Right lobe of liver (tissue), 6 donors: Measurements from ENCODE around the gene ALKBH6. TPM values are rescaled to one million over a fixed set of nuclear protein-coding genes. Genes with fewer than 3 reads are reported as not detected.

Experiments
- ATAC-seq, 4 donors: fragments of 200-7000 bp; cut with Tn5 transposase; one replicate each; pipeline ENCODE4 v1.9.1; 2020; ENCODE audit warnings: mild to moderate bottlenecking in 4 of 4, moderate library complexity in 4 of 4
- DNase-seq, 3 donors: peaks; one replicate each; pipeline ENCODE4 v3.0.0-alpha.2; 2020
- H3K27ac ChIP-seq, 3 donors: fragments of 200-600 bp; one replicate each; pipeline ENCODE4 v1.8.0; 2022
- H3K27me3 ChIP-seq, 2 donors: fragments of 200-600 bp; one replicate each; pipeline ENCODE4 v1.8.0; 2022
- H3K36me3 ChIP-seq, 4 donors: fragments of 200-600 bp; sonication (generic) in 1 of 4; one replicate each; pipeline versions ENCODE4 v1.5.1 to v1.8.0; 2017 to 2022; ENCODE audit warnings: control low read depth in 1 of 4
- H3K4me1 ChIP-seq, 4 donors: fragments of 200-600 bp; sonication (generic) in 1 of 4; one replicate each; pipeline versions ENCODE4 v1.5.1 to v1.8.0; 2017 to 2022; ENCODE audit warnings: control low read depth in 1 of 4
- H3K4me3 ChIP-seq, 3 donors: fragments of 200-600 bp; one replicate each; pipeline ENCODE4 v1.8.0; 2022
- H3K9me3 ChIP-seq, 4 donors: fragments of 200-600 bp; sonication (generic) in 1 of 4; one replicate each; pipeline versions ENCODE4 v1.5.1 to v1.8.0; 2017 to 2022; ENCODE audit warnings: control low read depth in 1 of 4
- CTCF ChIP-seq, 4 donors: fragments of 200-600 bp in 3 of 4; fragments of 450-650 bp in 1 of 4; IDR thresholded peaks; one replicate each; pipeline versions ENCODE4 v1.5.1 to v1.8.0; 2016 to 2022; ENCODE audit warnings: antibody characterized with exemption in 4 of 4, mild to moderate bottlenecking in 2 of 4
- POLR2A ChIP-seq: fragments of 450-650 bp; IDR thresholded peaks from one replicate; pipeline ENCODE4 v1.6.1; 2017; ENCODE audit warnings: antibody characterized with exemption, mild to moderate bottlenecking
- WGBS: methylation state at CpG from one replicate; pipeline ENCODE4 v1.1.6; 2018; ENCODE audit warnings: low coverage, low lambda C conversion rate; ENCODE audit not compliant: insufficient coverage; ENCODE audit errors: missing lambda C conversion rate; 5-methylcytosine and 5-hydroxymethylcytosine counted together
- intact Hi-C, 2 donors: fragments of 100-400 bp; cut with DNase I; formaldehyde crosslinking; loops; one replicate each; pipeline versions ENCODE4 v1.11.2 to v1.14.1; 2022
- total RNA-seq, 6 experiments: library from RNA; depleted of rRNA in 2 of 6; stranded (reverse); fragments of >200 nt in 2 of 6; fragmentation: NEBNext Ultra II Directional in 3 of 6; extraction: Animal tissue kit (Norgen Biotek cat#: 25700) in 3 of 6; gene quantifications; one replicate each; pipeline versions ENCODE4 v1.1.0 to v1.2.4, GENCODE V29; 2016 to 2023
- donor health status: DM: no; HTN: yes; CAD: no.
- donor health status: DM: no; HTN: no; CAD: no.
- donor health status: DM: no; HTN: no; CAD: no.
- donor health status: DM: no; HTN: yes; CAD: no.
- donor health status: DM: no; HTN: yes; CAD: no.

ALKBH6 gene
- total RNA-seq, 6 experiments from 2014 or later: 9.7 to 31.2 (median 11.5) TPM

GRCh38 chr19:36031308-36031707, 17.3 kb upstream of the ALKBH6 start:
- WGBS: 70% methylated on average over 6 of the region's 6 CpGs
- ATAC-seq: peak; percentile 50 to 74 (median 62)

GRCh38 chr19:36030264-36031148, 16.5 kb upstream of the ALKBH6 start:
- WGBS: 64% methylated on average over 8 of the region's 8 CpGs
- DNase-seq (peak in 1 of 3 donors; percentile 51), ATAC-seq (peak; percentile 27 to 90 (median 66))
- peak in 3 of 4 donors; percentile 29 to 31 (median 30) for TF ChIP-seq CTCF (IDR thresholded peaks at IDR 0.05)
- TF ChIP-seq POLR2A: no peak
- peaks cover 0 to 8% (median 0%) of the 10 kb centered on the region in 4 donors for H3K4me1 ChIP-seq
- H3K27me3 ChIP-seq: no peaks in the 10 kb centered on the region
- H3K27ac ChIP-seq: no peak overlapping the region
- H3K4me3 ChIP-seq: no peak overlapping the region
- H3K9me3 ChIP-seq: no peaks in the 10 kb centered on the region
- intact Hi-C loops: no loop called here
- H3K36me3 ChIP-seq: no peaks in the 10 kb centered on the region

More at GRCh38 chr19:36031308-36031707, 17.3 kb upstream of the ALKBH6 start:
- intact Hi-C loops: no loop called here
- Histone ChIP-seq H3K36me3 (no peaks in the 10 kb centered on the region), H3K9me3 (no peaks in the 10 kb centered on the region), H3K27me3 (no peaks in the 10 kb centered on the region), H3K27ac (no peak overlapping the region), H3K4me3 (peak overlapping the region in 1 of 3 donors; percentile 1), H3K4me1 (peaks cover 0 to 8% (median 0%) of the 10 kb centered on the region in 4 donors)
- DNase-seq: no peak
- TF ChIP-seq CTCF (IDR thresholded peaks at IDR 0.05) (no peak), POLR2A (no peak)

- TF ChIP-seq POLR2A (no peak), CTCF (IDR thresholded peaks at IDR 0.05) (no peak)
- no peak overlapping the region for H3K27ac ChIP-seq
- peaks cover 0 to 8% (median 0%) of the 10 kb centered on the region in 4 donors for H3K4me1 ChIP-seq
- no peak overlapping the region for H3K4me3 ChIP-seq
- no peaks in the 10 kb centered on the region for H3K27me3 ChIP-seq
- no peaks in the 10 kb centered on the region for H3K9me3 ChIP-seq
- intact Hi-C loops: no loop called here
- DNase-seq: no peak
- no peak for ATAC-seq
- 81% methylated on average over 6 of the region's 10 CpGs for WGBS
- no peaks in the 10 kb centered on the region for H3K36me3 ChIP-seq
Measured at GRCh38 chr19:36028313-36029041, 14.5 kb upstream of the ALKBH6 start.

- intact Hi-C loops: no loop called here
- H3K36me3 ChIP-seq: no peaks in the 10 kb centered on the region
- no peak for TF ChIP-seq CTCF (IDR thresholded peaks at IDR 0.05)
- no peak for TF ChIP-seq POLR2A
Measured at GRCh38 chr19:36027696-36028095, 13.7 kb upstream of the ALKBH6 start.

More at GRCh38 chr19:36027696-36028095, 13.7 kb upstream of the ALKBH6 start:
- H3K27me3 ChIP-seq: no peaks in the 10 kb centered on the region
- DNase-seq: no peak
- no peaks in the 10 kb centered on the region for H3K9me3 ChIP-seq
- no peak for ATAC-seq
- H3K4me3 ChIP-seq: no peak overlapping the region
- H3K4me1 ChIP-seq: peaks cover 0 to 8% (median 0%) of the 10 kb centered on the region in 4 donors
- no peak overlapping the region for H3K27ac ChIP-seq
- WGBS: 90% methylated on average over 2 of the region's 6 CpGs
